ENCODE results near the gene ASL. TPM values are rescaled to one million over a fixed set of nuclear protein-coding genes. Genes with fewer than 3 reads are reported as not detected.

Gene ASL
- total and polyA plus RNA-seq, 10 of the 15 experiments (the other 5 are each of a cell fraction or from before 2014, with no cell fraction given): 0.66 to 36.7 (median 28.8) TPM

GRCh38 chr7:66083677-66084076, 8.1 kb downstream of the ASL start:
- in situ Hi-C loops (cut with MboI) (no loop called here), intact Hi-C loops (cut with micrococcal nuclease; ENCODE audit: unreplicated experiment) (no loop called here)
- ChIA-PET CTCF (no interaction called here), SMC1A (ENCODE audit: uncharacterized antibody, unreplicated experiment) (no interaction called here), POLR2A (no interaction called here), RAD21 (ENCODE audit: unreplicated experiment) (no interaction called here)
- H4K20me1 ChIP-seq (ENCODE audit: control insufficient read depth, insufficient read depth): no peaks in the 10 kb centered on the region
- no peak overlapping the region for H3K4me2 ChIP-seq (ENCODE audit: control insufficient read depth, insufficient read depth)
- H3K9ac ChIP-seq (ENCODE audit: control insufficient read depth, insufficient read depth, low read length): no peak overlapping the region
- H3K27ac ChIP-seq (ENCODE audit: control insufficient read depth, insufficient read depth): no peak overlapping the region
- FAIRE-seq: no peak
- DNase-seq (ENCODE audit: low read depth, low spot score): no peak
- no peak overlapping the region for H2AFZ ChIP-seq (ENCODE audit: control insufficient read depth, low read depth, low read length)
- 65% methylated on average over 2 of the region's 2 CpGs for WGBS (ENCODE audit: insufficient coverage, insufficient replicate concordance, low lambda C conversion rate, missing lambda C conversion rate)
- no peak for ATAC-seq
- BruUV-seq (replicated peaks): no TSS peak
- peaks cover 0 to 4% of the 10 kb centered on the region in 2 experiments; a peak in 3 of 4 replicates for H3K36me3 ChIP-seq (ENCODE audit: control insufficient read depth in 2 of 2, insufficient read depth in 2 of 2, low read length in 1 of 2)
- no peaks in the 10 kb centered on the region for H3K4me1 ChIP-seq (ENCODE audit: control insufficient read depth, insufficient read depth, low read length)
- no peaks in the 10 kb centered on the region for H3K27me3 ChIP-seq (replicated peaks in 1 of 2; ENCODE audit: control insufficient read depth in 2 of 2, insufficient read depth in 2 of 2, low read length in 1 of 2)
- H3K9me3 ChIP-seq (replicated peaks; ENCODE audit: control insufficient read depth, insufficient read depth, low read length): no peaks in the 10 kb centered on the region
- no peak overlapping the region for H3K4me3 ChIP-seq
- TF ChIP-seq, protein P1, sequence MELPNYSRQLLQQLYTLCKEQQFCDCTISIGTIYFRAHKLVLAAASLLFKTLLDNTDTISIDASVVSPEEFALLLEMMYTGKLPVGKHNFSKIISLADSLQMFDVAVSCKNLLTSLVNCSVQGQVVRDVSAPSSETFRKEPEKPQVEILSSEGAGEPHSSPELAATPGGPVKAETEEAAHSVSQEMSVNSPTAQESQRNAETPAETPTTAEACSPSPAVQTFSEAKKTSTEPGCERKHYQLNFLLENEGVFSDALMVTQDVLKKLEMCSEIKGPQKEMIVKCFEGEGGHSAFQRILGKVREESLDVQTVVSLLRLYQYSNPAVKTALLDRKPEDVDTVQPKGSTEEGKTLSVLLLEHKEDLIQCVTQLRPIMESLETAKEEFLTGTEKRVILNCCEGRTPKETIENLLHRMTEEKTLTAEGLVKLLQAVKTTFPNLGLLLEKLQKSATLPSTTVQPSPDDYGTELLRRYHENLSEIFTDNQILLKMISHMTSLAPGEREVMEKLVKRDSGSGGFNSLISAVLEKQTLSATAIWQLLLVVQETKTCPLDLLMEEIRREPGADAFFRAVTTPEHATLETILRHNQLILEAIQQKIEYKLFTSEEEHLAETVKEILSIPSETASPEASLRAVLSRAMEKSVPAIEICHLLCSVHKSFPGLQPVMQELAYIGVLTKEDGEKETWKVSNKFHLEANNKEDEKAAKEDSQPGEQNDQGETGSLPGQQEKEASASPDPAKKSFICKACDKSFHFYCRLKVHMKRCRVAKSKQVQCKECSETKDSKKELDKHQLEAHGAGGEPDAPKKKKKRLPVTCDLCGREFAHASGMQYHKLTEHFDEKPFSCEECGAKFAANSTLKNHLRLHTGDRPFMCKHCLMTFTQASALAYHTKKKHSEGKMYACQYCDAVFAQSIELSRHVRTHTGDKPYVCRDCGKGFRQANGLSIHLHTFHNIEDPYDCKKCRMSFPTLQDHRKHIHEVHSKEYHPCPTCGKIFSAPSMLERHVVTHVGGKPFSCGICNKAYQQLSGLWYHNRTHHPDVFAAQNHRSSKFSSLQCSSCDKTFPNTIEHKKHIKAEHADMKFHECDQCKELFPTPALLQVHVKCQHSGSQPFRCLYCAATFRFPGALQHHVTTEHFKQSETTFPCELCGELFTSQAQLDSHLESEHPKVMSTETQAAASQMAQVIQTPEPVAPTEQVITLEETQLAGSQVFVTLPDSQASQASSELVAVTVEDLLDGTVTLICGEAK (IDR thresholded peaks at IDR 0.05; ENCODE audit: borderline replicate concordance): no peak
- no peak for TF ChIP-seq ZBED1 (IDR thresholded peaks at IDR 0.05; ENCODE audit: borderline replicate concordance)
- no peak for TF ChIP-seq EP300 (IDR thresholded peaks at IDR 0.05; ENCODE audit: borderline replicate concordance in 1 of 2, control insufficient read depth in 1 of 2, low read depth in 2 of 2, low read length in 2 of 2)
- TF ChIP-seq CUX1 (IDR thresholded peaks at IDR 0.05; ENCODE audit: insufficient replicate concordance, low read depth, low read length): no peak
- no peak for TF ChIP-seq GATAD2B (conservative IDR thresholded peaks at IDR 0.05; ENCODE audit: low read depth)
- H3K79me2 ChIP-seq (ENCODE audit: control insufficient read depth, insufficient read depth, low read length): no peaks in the 10 kb centered on the region

Data from GM12878 (cell line).